Neural cell (in vitro differentiated cells): ENCODE data around the gene PRIMA1.

Source experiments
- EP300 ChIP-seq: fragments of 450-650 bp; conservative IDR thresholded peaks from 2 replicates; pipeline ENCODE4 v1.6.1; 2014; ENCODE audit warnings: antibody characterized with exemption, mild to moderate bottlenecking, moderate library complexity; ENCODE audit not compliant: poor library complexity, severe bottlenecking
- EZH2 ChIP-seq: fragments of 200-600, 300-800 bp; shearing (Covaris generic), sonication (generic); IDR thresholded peaks from 2 replicates; pipeline ENCODE4 v1.6.1; 2014; ENCODE audit warnings: antibody characterized with exemption, low read length, borderline replicate concordance, mild to moderate bottlenecking; ENCODE audit not compliant: insufficient read depth, poor library complexity, severe bottlenecking
- MXI1 ChIP-seq: fragments of 450-650 bp; conservative IDR thresholded peaks from 2 replicates; pipeline ENCODE4 v1.6.1; 2014; ENCODE audit warnings: antibody characterized with exemption, mild to moderate bottlenecking; ENCODE audit not compliant: poor library complexity, severe bottlenecking
- POLR2AphosphoS5 ChIP-seq: IDR thresholded peaks from 2 replicates; pipeline ENCODE4 v1.6.1; 2012
- RAD21 ChIP-seq: fragments of 450-650 bp; conservative IDR thresholded peaks from 2 replicates; pipeline ENCODE4 v1.6.1; 2014; ENCODE audit warnings: antibody characterized with exemption, mild to moderate bottlenecking, moderate library complexity
- REST ChIP-seq: IDR thresholded peaks from 2 replicates; pipeline ENCODE4 v1.6.1; 2012; ENCODE audit warnings: borderline replicate concordance
- SMC3 ChIP-seq: fragments of 450-650 bp; conservative IDR thresholded peaks from 2 replicates; pipeline ENCODE4 v1.6.1; 2014; ENCODE audit warnings: antibody characterized with exemption, mild to moderate bottlenecking, moderate library complexity; ENCODE audit not compliant: poor library complexity
- TAF1 ChIP-seq: IDR thresholded peaks from 2 replicates; pipeline ENCODE4 v1.6.1; 2012; ENCODE audit warnings: low read depth
- TF ChIP-seq, protein P1 (sequence below): fragments of 450-650 bp; IDR thresholded peaks from 2 replicates; pipeline ENCODE4 v1.5.1; 2014; ENCODE audit warnings: antibody characterized with exemption, mild to moderate bottlenecking, moderate library complexity; ENCODE audit not compliant: poor library complexity, severe bottlenecking

DNA sequence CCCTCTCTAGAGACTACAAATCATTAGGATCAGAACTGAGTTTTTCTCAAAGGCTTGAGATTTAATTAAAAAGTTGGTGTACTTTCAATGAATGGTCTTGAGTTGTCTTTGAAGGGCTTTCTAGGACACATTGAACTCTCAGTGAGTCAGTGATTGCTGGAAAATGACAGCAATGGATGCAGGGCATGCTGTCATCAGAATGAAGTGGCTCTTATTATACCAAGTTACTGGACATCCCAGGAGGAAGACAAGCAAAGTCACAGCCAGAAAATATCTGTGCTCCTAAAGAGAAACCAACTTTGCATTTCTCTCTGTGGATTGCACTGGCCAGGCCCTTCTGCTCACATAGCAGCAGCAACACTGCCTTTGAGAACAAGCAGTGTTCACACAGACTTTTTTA, 112.6 kb downstream of the PRIMA1 start:
- TF ChIP-seq EZH2: no peak
- TF ChIP-seq, protein P1, sequence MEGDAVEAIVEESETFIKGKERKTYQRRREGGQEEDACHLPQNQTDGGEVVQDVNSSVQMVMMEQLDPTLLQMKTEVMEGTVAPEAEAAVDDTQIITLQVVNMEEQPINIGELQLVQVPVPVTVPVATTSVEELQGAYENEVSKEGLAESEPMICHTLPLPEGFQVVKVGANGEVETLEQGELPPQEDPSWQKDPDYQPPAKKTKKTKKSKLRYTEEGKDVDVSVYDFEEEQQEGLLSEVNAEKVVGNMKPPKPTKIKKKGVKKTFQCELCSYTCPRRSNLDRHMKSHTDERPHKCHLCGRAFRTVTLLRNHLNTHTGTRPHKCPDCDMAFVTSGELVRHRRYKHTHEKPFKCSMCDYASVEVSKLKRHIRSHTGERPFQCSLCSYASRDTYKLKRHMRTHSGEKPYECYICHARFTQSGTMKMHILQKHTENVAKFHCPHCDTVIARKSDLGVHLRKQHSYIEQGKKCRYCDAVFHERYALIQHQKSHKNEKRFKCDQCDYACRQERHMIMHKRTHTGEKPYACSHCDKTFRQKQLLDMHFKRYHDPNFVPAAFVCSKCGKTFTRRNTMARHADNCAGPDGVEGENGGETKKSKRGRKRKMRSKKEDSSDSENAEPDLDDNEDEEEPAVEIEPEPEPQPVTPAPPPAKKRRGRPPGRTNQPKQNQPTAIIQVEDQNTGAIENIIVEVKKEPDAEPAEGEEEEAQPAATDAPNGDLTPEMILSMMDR: no peak
- TF ChIP-seq MXI1: no peak
- no peak for TF ChIP-seq SMC3
- no peak for TF ChIP-seq REST
- no peak for TF ChIP-seq POLR2AphosphoS5
- TF ChIP-seq RAD21: no peak
- no peak for TF ChIP-seq TAF1
- no peak for TF ChIP-seq EP300
